Stimulated activated CD4-positive, alpha-beta T cell treated with anti-CD3 and anti-CD28 coated beads, Interleukin-4, amount 100 ng/mL, for 1 hour (primary cell): Measurements from ENCODE around the gene VSIG8.
"Not testable (repeated sequence)": the region's sequence is repeated elsewhere in the genome, so short reads cannot be mapped to it uniquely, and the experiment has no call there.

Experiments
- DNase-seq: peaks from one replicate; pipeline ENCODE4 v3.0.0-alpha.2; 2020

The VSIG8 gene, protein sequence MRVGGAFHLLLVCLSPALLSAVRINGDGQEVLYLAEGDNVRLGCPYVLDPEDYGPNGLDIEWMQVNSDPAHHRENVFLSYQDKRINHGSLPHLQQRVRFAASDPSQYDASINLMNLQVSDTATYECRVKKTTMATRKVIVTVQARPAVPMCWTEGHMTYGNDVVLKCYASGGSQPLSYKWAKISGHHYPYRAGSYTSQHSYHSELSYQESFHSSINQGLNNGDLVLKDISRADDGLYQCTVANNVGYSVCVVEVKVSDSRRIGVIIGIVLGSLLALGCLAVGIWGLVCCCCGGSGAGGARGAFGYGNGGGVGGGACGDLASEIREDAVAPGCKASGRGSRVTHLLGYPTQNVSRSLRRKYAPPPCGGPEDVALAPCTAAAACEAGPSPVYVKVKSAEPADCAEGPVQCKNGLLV

DNA sequence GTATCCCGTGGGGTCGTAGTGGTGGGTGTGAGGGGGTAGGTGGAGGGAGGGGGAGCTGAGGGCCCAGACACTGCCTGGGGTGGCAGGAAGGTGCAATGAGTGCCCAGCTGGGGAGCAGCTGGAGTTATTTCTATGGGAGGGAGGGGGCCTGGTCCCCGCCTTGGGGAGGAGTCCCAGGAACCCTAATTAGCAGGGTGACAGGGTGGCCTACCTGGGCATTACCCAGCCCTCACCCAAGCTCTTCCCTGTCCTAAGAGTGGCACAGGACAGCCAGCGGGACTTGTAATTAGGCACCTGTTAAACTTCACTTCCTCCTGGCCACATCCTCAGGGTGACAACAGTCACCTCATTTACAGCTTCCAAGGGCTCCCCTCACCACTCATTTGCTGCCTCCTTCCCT lies at the start of gene VSIG8:
VSIG8 (minus strand) TSS at position 101 of the 400 bp plus-strand sequence. CDS start 136 bp downstream, outside the sequence.
- no peak for DNase-seq

- no peak for DNase-seq
Measured at GRCh38 chr1:159911326-159912070, 49.0 kb upstream of the VSIG8 start.

DNA sequence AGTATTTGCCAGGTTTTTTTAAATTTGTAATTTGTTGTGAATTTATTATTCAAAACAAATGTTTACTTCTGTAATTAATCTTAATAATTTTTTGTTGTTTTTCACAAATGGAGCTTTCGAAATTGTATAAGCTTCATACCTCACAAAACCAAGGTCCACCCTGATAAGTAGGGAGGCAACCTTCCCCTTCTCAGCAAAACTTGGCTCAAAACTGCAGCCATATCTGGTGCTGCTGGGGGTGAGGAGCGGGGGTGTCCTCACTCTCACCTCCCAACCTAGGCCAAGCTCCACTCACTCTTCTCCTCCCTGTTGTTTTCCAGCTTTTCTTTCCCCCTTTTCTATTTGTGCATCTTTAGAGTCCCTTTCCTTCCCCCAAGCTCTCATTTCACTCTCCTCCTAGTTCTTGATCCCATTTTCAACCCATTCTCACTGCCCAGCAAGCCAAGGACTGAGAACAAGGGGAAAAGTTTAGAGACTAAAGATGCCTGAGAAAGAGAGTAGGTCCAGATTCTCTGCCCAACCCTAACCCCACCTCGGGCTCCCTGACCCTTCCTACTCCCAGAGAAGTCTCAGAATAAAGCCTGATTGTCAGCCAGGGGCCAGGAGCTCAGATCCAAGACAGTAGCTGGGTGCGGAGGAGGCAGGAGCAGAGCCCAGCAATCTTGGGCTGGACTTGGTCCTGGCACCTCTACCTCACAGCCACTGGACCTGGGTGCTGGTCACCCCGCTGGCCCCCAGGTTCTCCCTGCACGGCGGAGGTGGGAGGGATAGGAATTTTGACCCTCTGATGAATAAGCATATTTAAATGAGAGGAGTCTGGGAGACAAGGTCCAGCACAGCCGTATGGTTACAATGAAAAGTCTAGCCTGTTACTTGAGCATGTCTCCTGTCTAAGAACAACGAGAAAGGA lies 45.8 kb upstream of the VSIG8 start:
- DNase-seq = no peak

GRCh38 chr1:159906960-159907359 lies 44.5 kb upstream of the VSIG8 start:
- no peak for DNase-seq

DNA sequence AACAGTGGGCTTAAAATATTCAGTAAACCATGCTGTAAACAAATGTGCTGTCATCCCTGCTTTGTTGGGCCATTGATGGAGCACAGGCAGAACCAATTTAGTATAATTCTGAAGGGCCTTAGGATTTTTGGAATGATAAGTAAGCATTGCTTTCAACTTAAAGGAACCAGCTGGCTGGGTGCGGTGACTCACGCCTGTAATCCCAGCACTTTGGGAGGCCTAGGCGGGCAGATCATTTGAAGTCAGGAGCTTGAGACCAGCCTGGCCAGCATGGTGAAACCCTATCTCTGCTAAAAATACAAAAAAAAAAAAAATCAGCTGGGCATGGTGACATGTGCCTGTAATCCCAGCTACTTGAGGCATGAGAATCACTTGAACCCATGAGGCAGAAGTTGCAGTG lies 41.6 kb upstream of the VSIG8 start:
- not testable (repeated sequence) for DNase-seq

GRCh38 chr1:159902541-159902940 lies 40.1 kb upstream of the VSIG8 start:
- DNase-seq = no peak

DNA sequence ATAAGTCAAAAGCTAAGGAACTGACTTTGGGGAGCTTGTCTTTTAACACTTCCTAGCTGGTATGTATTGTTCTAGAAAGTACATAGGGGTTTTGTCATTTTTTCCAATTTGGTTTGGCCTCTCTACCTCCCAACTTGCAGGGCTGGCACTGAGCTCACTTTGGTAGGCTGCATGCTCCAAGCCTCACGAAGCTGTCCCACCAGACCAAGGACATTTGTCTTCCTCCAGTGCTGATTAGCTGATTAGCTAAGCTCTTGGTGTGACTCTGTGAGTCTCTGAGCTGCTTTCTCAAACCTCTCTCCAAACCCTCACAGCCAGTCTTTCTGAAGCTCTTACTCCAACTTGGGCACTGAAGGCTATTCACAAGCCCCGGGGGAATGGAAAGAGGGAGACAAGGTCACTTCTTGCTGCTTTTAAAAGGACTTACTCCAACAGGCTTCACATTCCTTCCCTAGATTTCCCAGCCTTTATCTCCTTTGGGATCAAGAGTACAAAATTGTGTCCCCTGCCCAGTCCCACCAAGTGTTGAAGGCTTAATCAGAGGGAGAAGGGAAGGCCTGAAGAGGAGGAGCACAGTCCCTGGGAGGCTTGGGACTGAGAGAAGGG lies 38.4 kb upstream of the VSIG8 start:
- no peak for DNase-seq

GRCh38 chr1:159900086-159900680 lies 37.7 kb upstream of the VSIG8 start, which contains the start of gene CFAP45:
TSS of gene CFAP45 (minus strand) at chr1:159900165. CDS start at chr1:159900098, 67 bp downstream.
- DNase-seq = no peak

DNA sequence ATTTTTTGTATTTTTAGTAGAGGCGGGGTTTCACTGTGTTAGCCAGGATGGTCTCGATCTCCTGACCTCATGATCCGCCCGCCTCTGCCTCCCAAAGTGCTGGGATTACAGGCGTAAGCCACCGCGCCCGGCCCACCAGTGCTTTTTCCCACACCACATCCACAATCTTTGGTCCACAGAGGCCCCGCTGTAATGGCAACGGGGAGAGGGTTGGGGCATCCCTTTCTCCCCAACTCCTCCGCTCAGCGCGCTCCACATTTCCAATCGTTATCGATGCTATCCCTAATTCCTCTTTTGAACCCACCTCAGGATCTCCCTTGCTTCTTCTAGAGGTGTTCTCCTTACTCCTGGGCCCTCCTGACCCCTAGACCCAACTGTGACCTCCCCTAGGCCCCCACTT lies 37.2 kb upstream of the VSIG8 start:
- DNase-seq = not testable (repeated sequence)

DNA sequence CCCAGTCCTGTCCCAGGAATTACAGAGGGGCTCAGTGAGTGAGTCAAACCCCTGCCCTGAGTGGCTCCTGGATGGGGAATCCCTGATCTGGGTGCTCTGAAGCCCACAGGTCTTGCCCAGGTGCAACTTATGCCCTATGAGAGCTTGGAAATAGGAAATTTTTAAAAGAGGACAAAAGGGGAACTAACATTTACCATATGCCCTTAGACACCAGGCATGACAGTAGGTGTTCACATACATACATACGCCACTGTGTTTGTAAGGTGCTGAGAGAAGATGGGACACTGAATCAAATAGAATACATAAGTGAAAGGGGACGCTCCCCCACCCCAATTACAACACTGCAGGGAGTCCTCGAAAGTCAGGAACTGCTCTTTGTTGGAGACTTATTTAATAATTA lies 36.1 kb upstream of the VSIG8 start:
- DNase-seq = no peak

- DNase-seq = no peak
Measured at GRCh38 chr1:159897962-159898361, 35.5 kb upstream of the VSIG8 start.

GRCh38 chr1:159896546-159896930 lies 34.1 kb upstream of the VSIG8 start:
- DNase-seq = no peak

GRCh38 chr1:159895836-159896545 lies 33.5 kb upstream of the VSIG8 start:
- no peak for DNase-seq

- DNase-seq = no peak
Measured at GRCh38 chr1:159895286-159895685, 32.8 kb upstream of the VSIG8 start.

- DNase-seq = no peak
Measured at GRCh38 chr1:159892944-159893343, 30.5 kb upstream of the VSIG8 start.

DNA sequence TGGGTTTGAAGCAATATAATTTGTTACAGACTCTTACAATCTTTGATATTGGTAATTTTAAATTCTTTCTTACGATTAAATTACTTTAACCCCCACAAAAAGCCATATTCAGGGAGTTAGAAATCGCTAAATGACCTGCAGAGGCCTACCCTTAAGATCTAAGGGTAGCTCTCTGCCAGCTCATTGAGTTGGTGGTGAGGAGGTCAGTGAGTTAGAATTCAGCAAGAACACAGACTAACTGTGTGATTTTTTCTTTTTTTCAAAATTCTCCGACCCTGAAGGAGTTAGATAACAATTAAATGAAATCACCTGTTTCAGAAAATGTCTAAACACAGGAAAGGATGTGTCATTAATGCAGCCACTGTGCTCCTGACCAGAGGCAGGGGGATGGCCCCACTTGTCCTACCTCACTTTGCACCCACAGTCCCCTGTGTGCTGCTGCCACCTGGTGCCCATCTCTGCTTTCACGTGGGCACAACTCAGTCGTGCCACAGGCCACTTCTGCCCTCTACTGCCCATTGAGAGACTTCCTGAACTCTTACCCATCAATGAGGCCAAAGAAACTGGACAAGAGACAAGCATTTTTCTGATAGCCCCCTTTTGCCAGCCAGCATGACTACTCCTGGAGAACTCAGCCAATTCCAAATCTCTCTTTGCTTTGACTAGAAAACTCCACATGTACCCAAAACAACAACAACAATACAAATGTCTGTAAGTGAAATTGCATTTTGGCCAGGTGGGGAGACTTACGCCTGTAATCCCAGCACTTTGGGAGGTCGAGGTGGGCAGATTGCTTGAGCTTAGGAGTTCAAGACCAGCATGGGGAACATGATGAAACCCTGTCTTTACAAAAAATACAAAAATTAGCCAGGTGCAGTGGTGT lies 29.1 kb upstream of the VSIG8 start:
- DNase-seq = peak; percentile 71

DNA sequence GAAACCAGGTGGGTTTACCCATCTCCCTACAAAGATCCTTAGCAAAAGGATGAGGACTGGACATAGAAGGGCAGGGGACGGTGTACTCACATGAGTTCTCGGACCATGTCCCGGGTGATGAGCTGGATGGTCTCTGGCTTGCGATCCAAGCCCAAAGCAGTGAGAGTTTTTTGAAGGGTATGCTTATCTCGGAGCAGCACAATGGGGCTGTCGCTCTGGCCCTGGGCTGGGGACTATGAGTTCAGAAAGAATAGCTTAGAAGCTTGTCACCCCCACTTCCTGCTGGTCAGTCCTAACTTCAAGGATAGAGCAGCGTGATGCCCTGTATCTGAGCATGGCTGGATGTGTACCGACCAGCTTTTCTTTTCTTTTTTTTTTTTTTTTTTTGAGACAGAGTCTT lies 27.9 kb upstream of the VSIG8 start:
- no peak for DNase-seq

DNA sequence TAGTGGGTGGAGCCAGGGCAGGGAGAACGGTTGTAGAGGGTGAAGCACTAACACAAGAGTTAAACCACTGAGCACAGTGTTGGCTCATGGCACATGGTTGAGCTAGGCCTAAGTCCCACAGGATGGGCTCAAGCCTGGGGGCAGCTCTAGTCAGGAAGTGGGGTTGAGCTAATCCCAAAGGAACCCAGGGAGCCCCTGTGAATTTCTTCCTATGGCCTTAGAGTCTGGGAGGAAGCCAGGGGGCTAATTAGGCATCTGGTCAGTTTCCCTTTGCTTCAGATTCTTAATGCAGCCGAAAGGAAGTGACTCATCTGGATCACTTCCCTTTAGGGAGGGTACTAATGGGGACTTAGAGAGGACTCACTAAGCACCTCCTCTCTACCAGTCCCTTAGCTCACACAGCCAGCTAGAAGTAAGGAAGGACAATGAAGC lies 27.4 kb upstream of the VSIG8 start:
- no peak for DNase-seq

DNA sequence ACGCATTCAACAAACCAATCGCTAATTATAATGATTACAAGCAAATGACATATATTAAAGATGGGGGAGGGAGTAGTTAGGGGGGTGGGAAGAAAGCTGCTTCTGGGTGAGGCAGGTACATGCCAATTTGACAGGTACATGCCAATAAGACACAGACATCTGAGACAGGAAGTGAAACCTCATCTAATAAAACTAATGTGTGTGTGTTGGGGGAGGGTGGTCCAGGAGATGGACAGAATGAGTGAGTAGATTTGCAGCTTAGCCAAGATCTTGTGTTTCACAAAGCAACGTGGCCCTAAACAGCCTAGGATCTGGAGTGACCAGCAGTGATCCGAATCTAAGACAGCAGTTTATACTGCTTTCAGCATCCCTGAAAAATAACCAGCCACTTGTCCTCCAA lies 26.7 kb upstream of the VSIG8 start:
- DNase-seq = no peak

DNA sequence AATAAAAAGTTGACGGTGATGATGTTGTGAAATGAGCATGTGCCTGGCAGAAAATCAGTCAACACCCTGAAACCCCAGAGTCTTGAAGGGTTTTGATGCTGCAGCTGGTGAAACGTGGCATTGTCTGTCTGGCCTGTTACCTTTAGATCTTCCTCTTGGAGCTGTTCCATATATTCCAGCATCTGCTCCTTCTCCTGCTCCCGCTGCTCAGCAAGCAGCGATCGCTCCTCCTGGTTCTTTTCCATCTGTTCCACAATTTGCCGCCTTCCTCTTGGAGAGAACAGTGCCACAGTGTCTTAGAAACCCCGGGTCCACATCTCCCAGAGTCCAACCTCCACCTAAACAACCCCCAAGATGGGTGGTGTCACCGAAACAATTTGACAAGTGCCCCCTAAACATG lies 21.8 kb upstream of the VSIG8 start:
- DNase-seq = no peak
